RPMI7951 (cell line): ENCODE results near the gene ZNF814. TPM values are rescaled to one million over a fixed set of nuclear protein-coding genes. Genes with fewer than 3 reads are reported as not detected.
A peak's percentile ranks its signal among the peaks of the same experiment; 100 is the strongest.
"Not testable (repeated sequence)": the region's sequence is repeated elsewhere in the genome, so short reads cannot be mapped to it uniquely, and the experiment has no call there.

Experiments
- DNase-seq: peaks from one replicate; pipeline ENCODE4 v3.0.0-alpha.2; 2012; ENCODE audit warnings: low read depth
- total RNA-seq: library from RNA; depleted of rRNA; stranded (reverse); fragments of >200 nt; shearing (Covaris generic); gene quantifications from 2 replicates; pipeline ENCODE4 v1.2.3, GENCODE V29; 2014

Gene ZNF814
- total RNA-seq, 1 experiment from 2014 or later, result 0.60 TPM

DNA sequence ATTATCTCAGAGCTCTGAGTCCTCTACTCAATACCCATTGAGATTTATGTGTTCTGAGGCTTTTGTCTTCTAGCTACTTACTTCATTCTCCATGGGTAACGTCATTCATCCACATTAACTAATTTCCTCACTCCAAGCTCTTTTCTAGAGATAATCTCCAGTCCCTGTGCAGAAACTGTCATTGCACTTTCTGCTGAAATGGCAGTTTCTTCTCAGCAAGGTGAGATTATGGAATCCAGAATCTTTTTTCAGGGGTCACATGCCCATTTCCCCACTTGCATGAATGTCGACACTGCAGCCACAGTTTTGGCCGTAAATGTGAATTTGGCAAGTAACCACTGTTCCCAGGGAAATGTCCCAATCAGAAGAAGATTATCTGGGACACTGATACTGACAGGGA is 26.5 kb downstream of the ZNF814 start:
- DNase-seq, result not testable (repeated sequence)

DNA sequence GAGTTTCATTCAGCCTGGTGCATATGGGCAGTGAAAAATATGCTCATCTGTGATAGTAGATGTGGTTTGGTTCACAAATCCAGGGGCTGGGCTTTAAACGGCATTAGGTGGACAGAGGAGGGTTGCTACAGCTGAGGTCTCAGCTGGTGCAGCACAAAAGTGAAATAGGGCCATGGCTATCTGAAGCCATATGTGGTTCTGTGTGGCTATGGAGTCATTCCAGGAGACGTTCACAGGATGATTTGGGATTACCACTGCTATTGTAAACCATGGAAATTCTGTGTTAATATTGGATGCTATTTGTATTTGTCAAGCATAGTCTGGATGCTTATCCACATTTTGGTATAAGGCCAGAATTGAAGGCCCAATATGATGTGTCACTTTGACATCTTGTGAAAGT is 34.7 kb downstream of the ZNF814 start:
- not testable (repeated sequence) for DNase-seq

DNA sequence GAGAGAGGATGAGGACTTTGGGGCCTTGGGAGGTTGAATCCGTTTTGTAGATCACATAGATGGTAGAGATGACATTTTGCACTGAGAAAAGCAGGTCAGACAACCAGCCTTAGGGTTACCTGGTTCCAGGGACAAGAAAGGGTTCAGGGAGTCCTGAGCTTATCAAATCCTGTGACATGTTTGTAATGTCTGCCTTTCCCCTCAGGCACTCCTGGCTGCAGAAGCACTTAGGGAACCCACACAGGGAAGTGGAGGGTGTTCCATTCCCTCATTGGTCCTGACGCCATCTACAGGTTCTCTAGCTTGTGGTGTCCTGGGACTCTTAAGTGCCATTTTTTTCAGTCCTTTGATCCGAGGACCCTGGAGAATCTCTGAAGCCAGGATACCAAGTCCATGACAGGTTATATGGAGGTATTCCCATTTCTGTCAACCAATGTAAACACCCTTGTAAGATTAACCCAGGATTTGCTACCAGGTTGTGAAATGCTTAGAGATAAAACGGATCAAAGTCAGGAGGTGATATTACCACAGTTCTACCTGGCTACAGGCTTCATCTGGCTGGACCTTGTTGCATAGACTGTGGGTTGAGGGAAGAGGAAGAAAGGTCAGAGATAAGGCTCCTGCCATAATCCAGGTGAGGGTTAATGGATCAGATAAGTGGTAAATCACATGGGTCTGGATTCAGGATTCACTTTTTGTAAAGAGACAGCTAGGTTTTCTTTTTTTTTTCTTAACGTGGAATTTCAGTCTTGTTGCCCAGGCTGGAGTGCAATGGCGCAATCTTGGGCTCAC is 36.8 kb downstream of the ZNF814 start:
- not testable (repeated sequence) for DNase-seq

DNA sequence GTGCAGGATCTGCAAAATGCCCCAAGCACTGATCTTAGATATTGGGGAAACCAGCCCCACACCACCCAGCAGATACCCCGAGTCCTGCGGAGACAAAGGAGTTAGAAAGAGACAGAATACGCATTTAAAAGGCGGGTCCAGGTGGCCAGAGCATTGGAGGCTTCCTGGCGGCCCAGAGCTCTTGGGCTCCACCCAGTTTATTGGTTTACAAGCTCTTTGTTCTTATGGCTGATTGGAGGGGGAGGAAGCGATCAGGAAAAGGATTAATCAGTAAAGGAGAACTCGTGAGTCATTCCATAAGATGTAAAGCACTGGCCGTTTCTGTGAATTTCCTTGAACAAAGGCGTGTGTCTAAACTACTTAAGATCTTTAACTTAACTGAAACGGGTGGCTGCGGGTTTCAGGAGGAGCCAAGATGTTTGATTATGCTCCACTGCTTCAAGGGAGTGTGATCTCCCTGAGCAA is 38.3 kb downstream of the ZNF814 start:
- peak; percentile 57 for DNase-seq

DNA sequence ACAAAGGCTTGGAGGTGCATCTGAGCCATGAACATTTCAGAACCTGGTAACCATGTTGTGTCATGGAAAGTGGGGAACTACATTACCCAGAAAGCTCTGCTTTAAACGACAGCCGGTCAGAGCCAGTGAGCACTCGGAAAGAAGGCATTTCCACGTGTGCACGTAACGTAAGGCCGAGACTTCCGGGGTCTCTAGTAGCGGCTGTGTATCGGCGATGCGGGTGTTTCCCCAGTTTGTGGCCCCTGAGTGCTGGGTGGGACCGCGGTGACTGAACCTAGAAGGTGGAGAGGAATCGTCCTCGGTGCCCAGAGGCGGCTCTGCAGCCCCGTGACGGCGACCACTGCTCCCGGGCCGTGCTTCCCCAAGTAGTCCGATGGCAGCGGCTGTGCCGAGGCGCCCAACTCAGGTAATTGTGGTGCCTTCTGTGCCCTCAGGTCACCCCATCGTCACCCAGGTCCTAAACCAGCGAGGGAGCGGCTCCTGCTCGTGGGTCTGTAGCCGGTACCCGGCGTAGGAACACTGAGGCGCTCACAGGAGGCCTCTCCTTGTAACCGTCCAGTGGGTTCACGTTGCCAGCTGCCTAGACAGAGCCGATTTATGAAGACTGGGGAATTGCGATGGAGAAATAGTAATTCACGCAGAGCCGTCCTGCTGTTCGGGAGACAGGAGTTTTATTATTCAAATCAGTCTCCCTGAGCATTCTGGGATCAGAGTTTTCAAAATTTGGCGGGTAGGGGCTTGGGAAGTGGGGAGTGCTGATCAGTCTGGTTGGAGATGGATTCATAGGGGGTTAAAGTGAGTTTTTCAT is 39.0 kb downstream of the ZNF814 start, which contains the start of gene ZNF587:
Gene ZNF587 (plus strand): TSS at position 194 of the 808 bp plus-strand sequence. CDS start 180 bp downstream, at position 374.
- DNase-seq, result peak; percentile 86

DNA sequence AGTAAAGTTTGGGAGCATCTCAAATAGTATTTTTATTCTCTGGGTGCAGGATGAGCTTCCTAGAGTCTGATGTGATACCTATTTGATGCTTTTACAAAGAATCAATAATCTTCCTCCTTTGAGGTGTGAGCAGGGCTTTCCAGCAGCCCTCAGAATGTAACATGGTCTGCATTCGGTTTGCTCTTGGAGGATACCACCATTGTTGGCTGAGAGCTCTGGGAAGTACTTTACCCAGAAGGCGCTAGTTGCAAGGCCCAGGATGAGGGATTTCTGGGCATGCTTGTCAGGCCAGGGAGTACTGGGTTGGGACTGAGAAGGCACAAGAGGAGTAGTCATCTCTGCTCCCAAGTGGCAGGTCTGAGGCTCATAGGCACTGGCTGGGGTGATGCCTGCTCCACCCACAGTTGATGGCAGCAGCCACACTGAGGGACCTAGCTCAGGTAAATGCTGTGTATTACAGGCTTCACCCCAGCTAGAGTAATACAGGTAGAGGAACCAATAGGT is 39.6 kb downstream of the ZNF814 start:
- not testable (repeated sequence) for DNase-seq

DNA sequence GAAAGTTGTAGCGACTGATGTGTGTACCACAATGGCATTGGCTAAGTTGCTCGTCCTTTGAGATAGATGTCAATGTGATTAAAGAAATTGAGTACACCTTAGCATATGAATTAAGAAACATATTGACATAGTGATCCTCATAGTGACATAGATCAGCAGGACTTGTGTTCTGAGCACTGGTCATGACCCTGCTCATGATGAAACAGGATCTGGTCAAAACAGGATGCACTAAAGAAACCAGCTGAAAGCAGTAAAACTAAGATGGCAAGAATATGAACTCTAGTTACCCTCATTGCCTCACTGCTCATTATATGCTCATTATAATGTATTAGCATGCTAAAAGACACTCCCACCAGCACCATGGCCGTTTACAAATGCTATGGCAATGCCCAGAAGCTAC is 41.7 kb downstream of the ZNF814 start:
- not testable (repeated sequence) for DNase-seq

DNA sequence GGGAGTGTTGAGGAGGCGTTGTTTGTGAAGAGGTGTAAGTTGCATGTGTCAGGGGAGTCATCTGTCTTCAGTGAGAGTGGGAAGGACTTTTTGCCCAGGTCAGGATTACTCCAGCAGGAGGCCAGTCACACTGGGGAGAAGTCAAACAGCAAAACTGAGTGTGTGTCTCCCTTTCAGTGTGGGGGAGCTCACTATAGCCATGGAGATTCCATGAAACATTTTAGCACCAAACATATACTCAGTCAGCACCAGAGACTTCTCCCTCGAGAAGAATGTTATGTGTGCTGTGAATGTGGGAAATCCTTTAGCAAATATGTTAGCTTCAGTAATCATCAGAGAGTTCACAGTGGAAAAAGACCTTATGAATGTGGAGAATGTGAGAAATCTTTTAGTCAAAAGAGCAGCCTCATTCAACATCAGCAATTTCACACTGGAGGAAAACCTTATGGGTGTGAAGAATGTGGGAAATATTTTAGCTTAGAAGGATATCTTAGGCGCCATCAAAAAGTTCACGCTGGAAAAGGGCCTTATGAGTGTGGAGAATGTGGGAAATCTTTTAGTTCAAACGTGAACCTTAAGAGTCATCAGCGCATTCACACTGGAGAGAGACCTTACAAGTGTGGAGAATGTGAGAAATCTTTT is 47.6 kb downstream of the ZNF814 start:
- no peak for DNase-seq

DNA sequence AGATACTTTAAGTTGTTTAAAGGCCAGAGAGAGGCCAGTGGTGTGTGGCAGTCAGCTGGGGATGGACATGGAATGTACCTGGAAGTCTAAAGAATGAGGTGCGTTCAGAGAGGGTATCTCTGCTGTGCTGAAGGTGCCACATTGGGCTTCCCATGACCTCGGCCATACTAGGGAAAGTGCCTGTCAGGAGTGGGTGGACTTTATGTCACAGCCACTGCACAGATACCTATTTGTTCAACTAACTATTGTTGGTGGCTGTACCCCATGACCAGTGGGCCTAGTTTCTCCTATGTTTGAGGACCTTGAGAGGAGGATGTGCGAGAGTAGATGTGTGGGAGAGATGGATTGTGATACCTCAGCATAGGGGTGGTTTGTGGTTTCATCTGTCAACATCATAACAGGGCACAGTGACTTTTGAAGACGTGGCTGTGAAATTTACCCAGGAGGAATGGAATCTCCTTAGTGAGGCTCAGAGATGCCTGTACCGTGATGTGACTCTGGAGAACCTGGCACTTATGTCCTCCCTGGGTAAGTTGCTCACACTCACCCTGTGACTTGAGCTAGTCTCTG is 50.1 kb downstream of the ZNF814 start:
- not testable (repeated sequence) for DNase-seq

DNA sequence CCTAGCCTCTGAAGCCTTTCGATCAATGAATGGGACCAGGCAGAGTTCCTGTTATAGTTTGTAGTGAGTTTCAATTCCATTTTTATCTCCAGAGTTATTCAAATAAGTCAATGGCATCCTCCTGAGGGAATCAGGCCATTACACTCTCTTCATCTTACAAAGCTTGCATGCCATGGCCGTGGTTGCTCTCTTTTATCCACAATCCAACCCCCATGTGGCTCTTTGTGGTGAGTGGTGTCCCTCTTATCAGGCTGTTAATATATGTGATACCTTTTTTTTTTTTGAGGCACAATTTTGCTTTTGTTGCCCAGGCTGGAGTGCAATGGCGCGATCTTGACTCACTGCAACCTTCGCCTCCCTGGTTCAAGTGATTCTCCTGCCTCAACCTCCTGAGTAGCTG is 51.8 kb downstream of the ZNF814 start:
- DNase-seq, result not testable (repeated sequence)

DNA sequence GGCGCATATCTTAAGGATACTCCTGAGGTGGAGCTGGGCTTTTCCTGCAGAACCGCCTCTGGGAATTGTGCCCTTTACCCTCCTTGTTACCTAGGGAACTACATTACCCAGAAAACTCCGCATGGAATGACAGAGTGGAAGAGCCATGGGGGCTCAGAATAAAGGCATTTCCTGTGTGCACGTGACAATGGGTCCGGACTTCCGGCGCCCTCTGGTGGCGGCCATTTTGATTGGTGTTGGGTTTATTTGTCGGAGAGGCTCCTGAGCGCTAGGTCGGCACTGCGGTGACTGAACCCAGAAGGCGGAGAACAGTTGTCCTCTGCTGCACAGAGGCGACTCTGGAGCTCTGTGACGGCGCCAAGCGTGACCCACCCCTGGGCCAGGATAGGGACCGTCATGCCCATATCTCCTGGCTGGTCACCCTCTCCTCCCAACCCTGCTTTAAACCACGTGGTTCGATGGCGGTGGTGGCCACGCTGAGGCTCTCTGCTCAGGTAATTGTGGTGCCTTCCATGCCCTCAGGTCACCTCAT is 58.7 kb downstream of the ZNF814 start, which contains the start of gene ZNF587B:
Gene ZNF587B (plus strand): TSS at position 229 of the 532 bp plus-strand sequence. CDS start 230 bp downstream, at position 459.
- no peak for DNase-seq

DNA sequence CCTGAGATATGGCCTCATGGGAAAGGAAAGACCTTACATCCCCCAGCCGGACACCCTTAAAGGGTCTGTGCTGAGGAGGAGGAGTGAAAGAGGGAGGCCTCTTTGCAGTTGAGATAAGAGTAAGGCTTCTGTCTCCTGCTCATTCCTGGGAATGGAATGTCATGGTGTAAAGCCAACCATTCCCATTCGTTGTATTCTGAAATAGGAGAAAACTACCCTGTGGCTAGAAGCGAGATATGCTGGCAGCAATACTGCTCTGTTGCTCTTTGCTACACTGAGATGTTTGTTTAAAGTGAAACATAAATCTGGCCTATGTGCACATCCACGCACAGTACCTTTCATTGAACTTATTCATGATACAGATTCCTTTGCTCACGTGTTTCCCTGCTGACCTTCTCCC is 59.5 kb downstream of the ZNF814 start:
- DNase-seq, result no peak

DNA sequence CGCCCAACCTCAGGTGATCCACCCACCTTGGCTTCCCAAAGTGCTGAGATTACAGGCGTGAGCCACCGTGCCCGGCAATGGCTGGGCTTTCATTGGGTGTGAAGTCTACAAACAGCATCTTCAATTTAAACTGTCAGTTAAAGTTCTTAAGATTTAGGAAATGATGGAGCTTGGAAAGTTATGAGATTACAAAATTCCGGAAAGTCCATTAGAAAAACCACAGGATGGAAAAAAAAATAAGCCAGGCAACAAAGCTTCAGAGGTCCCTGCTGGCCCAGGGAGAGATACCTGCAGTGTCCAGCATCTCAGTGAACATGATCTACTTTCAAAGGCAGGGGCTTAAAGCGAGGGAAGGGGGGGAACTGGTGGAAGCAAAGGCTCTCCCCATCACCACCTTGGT is 63.3 kb downstream of the ZNF814 start:
- no peak for DNase-seq

DNA sequence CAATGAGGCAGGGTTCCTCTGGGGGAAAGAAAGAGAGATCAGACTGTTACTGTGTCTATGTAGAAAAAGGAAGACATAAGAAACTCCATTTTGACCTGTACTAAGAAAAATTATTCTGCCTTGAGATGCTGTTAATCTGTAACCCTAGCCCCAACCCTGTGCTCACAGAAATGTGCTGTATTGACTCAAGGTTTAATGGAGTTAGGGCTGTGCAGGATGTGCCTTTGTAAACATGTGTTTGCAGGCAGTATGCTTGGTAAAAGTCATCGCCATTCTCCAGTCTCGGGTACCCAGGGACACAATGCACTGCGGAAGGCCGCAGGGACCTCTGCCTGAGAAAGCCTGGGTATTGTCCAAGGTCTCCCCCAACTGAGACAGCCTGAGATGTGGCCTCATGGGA is 65.2 kb downstream of the ZNF814 start:
- not testable (repeated sequence) for DNase-seq

DNA sequence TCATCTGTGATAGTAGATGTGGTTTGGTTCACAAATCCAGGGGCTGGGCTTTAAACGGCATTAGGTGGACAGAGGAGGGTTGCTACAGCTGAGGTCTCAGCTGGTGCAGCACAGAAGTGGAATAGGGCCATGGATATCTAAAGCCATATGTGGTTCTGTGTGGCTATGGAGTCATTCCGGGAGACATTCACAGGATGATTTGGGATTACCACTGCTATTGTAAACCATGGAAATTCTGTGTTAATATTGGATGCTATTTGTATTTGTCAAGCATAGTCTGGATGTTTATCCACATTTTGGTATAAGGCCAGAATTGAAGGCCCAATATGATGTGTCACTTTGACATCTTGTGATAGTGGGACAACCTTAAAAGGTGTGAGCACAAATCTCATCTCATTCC is 65.7 kb downstream of the ZNF814 start:
- DNase-seq, result not testable (repeated sequence)

DNA sequence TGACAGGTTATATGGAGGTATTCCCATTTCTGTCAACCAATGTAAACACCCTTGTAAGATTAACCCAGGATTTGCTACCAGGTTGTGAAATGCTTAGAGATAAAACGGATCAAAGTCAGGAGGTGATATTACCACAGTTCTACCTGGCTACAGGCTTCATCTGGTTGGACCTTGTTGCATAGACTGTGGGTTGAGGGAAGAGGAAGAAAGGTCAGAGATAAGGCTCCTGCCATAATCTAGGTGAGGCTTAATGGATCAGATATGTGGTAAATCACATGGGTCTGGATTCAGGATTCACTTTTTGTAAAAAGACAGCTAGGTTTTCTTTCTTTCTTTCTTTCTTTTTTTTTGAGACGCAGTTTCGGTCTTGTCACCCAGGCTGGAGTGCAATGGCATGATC is 67.3 kb downstream of the ZNF814 start:
- not testable (repeated sequence) for DNase-seq

DNA sequence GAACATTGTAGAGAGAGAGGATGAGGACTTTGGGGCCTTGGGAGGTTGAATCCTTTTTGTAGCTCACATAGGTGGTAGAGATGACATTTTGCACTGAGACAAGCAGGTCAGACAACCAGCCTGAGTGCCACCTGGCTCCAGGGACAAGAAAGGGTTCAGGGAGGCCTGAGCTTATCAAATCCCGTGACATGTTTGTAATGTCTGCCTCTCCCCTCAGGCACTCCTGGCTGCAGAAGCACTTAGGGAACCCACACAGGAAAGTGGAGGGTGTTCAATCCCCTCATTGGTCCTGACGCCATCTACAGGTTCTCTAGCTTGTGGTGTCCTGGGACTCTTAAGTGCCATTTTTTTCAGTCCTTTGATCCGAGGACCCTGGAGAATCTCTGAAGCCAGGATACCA is 67.7 kb downstream of the ZNF814 start:
- DNase-seq, result not testable (repeated sequence)

DNA sequence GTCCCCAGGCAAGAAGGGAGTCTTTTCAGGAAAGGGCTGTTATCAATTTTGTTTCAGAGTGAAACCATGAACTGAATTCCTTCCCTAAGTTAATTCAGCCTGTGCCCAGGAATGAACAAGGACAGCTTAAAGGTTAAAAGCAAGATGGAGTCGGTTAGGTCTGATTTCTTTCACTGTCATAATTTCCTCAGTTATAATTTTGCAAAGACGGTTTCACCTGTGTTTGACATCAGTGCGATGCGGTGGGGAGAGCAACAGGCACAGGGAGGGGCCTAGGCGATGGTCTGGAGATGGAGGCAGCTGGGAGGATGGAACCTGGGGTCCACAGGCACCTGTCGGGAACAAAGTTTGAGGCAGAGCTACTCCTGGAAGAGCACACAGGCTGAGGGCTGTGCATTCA is 68.2 kb downstream of the ZNF814 start:
- no peak for DNase-seq

DNA sequence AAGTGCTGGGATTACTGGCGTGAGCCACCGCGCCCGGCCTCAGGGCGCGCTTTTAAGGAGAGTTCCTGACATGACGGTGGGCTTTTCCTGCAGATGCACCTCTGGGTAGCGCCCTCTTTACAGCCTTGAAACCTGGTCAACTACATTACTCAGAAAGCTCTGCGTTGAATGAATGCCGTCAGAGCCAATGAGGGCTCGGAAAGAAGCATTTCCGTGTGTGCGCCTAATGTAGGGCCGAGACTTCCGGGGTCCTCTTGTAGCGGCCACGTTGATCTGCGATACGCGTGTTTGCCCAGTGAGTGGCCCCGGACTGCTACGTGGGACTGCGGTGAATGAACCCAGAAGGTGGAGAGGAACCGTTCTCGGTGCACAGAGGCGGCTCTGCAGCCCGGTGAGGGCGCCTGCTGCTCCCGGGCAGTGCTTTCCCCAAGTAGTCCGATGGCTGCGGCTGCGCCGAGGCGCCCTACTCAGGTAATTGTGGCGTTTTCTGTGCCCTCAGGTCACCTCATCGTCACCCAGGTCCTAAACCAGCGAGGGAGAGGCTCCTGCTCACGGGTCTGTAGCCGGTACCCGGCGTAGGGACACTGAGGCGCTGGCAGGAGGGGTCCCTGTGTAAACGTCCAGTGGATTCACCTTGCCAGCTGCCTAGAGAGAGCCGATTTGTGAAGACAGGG is 69.2 kb downstream of the ZNF814 start:
- peak; percentile 94 for DNase-seq

DNA sequence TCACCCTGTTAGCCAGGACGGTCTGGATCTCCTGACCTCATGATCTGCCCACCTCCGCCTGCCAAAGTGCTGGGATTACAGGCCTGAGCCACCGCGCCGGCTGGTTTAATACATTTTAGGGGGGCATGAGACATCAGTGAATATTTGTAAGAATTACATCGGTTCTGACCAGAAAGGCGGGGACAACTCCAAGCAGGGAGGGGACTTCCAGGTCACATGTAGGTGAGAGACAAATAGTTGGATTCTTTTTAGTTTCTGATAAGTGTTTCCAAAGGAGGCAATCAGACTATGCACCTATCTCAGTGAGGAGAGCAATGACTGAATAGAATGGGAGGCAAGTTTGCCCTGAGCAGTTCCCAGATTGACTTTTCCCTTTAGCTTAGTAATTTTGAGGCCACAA is 70.5 kb downstream of the ZNF814 start:
- no peak for DNase-seq

DNA sequence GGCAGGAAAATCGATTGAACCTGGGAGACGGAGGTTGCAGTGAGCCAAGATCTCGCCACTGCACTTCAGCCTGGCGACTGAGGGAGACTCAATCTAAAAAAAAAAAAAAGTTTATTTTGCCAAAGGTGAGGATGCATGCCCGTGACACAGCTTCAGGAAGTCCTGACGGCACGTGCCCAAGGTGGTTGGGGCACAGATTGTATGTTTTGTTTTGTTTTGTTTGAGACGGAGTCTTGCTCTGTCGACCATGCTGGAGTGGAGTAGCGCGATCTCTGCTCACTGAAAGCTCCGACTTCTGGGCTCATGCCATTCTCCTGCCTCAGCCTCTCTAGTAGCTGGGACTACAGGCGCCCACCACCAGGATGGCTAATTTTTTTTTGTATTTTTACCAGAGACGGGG is 70.9 kb downstream of the ZNF814 start:
- DNase-seq, result no peak
